UCSD-AML1 (cell line): ENCODE results near the gene AHR.
"Not testable (repeated sequence)": the region's sequence is repeated elsewhere in the genome, so short reads cannot be mapped to it uniquely, and the experiment has no call there.

Experiments
- DNase-seq: peaks from one replicate; lab custom pipeline; 2025; ENCODE audit not compliant: unreplicated experiment; lab: John Stamatoyannopoulos, UW

The AHR gene

DNA sequence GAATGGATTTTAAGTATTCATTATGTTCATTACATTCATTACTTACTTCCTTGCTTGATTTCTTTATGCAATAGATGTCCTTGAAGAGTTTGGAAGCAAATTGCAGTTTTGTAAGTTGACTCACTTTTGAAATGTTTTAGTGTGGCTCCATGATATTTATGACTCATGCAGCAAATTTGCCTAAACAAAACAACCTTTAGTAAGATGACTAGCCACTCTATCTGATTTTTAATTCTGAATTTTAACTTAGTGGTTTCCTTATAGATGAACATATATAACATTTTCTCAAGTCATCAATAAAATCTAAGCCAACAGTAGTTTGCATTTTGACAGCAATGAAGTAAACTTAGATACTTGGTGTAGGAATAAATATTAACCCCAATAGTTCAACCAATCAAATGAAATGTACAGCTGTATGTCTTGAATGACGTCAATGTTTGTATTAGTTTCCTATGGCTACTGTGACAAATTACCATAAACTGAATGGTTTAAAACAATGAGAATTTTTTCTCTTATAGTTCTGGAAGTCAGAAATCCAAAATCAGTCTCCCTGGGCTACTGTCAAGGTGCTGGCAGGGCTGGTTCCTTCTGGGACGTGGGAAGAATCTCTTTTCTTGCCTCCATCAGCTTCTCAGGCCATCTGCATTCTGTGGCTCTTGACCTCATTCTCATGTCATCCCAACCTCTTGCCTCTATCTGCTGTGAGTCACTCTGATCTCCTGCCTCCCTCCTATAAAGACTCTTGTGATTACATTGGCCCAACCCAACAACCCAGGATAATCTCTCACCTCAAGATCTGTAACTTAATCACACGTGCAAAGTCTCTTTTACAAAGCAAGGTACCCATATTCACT, 73.4 kb downstream of the AHR start:
- DNase-seq = no peak

GRCh38 chr7:17374157-17374556, 75.7 kb downstream of the AHR start:
- DNase-seq = no peak

DNA sequence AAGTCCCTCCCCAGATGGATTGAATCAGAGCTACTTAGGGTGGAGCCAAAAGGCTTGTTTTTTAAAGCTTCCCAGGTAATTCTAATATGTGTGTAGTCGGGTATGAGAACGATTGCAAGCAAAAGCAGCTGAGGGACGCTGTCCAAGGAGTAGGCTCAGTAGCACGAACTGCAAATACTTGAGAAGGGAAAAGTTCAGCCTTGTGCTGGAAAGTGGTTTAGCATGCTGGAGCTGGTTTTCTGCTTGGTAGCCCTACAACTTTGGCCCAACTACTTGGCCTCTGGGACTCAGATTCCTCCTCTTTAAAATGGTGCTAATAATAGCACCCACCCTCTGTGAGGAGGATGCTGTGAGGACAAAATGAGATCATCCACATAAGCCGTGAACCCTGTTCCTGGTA, 76.2 kb downstream of the AHR start:
- no peak for DNase-seq

- DNase-seq = no peak
Measured at GRCh38 chr7:17376595-17376994, 78.1 kb downstream of the AHR start.

DNA sequence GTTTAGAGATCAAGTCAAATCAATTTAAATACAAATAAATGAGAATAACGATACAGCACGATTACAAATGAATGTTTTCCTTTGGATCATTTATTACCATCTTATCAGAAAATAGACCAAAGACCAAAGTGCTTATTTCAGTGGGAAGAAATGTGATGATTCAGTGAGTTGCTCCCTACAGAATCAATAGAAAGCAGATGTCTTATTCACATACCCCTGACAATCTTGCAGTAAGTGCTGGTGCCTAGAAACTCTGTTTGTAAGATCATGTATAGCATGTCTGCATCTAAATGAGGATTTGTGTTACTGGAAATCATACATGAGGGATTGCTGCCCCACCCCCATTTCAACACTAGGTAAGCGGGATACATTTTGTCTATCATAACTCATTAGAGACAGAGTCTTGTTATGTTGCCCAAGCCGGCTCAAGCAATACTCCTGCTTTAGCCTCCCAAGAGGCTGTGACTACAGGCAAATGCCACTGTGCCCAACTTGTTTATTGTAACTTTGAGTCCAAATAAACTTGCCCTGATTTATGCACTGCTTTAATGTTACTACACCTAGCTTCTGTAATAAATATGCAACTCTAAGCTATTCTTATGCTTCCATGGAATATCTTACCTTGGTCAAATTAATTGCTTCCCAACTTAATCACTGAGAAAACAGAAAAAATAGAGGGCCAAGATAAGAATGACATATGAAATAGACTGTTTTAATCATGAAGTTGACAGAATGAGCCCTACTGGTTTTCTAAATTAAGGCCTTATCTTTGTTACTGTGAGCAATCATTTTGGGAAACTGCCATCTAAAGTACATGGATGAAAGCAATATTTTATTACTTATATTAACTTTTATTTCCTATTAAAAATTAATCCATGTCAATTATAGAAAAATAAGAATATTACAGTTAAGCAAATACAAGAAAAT, 82.5 kb downstream of the AHR start:
- DNase-seq = no peak

GRCh38 chr7:17382408-17383354, 84.2 kb downstream of the AHR start:
- not testable (repeated sequence) for DNase-seq

DNA sequence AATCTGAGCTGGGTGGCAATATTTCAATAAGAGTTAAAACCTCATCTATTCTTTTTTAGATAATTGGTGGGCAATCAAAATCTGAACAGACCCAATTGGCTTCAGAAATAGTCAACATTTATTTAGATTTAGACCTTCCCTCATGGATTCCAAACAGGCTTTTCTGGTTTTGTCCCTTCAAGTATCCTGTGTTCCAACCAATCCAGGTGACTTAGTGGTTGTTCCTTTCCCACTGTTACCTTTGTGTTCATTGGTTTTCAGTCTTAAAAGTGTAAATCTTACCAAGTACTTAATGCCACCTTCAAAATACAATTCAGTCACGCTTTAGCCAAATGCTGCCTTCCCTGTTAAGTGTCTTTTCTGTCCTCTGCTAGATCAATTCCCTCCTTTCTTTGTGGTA, 85.9 kb downstream of the AHR start:
- no peak for DNase-seq

DNA sequence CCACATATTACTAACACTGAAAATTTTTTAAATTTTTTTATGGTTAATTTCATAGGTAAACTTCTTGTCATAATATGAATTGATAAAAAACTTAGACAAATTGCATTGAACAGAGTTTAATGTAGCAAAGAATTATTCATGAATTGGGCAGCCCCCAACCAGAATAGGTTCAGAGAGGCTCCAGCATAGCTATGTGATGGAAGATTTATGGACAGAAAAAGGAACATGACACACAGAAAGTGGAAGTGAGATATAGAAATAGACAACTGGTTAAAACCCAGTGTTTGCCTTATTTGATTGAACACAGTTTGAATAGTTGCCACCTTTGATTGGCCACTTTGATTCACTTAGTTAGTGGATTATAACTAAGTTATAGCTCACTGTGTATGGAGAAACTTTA, 87.2 kb downstream of the AHR start:
- DNase-seq = no peak

DNA sequence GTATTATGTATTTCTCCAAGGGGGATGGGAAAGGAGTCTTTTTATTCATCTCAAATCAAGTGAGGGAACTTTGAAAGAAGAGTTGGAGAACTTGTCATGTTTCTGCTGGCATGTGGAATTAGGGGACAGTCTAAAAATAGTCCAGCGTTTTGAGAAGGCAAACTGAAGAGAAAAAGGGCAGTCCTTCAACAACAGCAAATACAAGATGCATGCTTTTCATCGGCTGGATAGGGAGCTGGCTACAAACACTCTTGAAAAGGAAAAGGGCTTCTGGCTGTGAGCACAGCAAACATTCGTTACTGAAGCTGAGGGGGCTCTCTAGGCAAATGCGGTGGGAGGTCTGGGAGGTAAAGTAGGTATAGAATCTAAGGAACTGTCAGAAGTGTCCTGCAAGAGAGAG, 91.9 kb downstream of the AHR start:
- no peak for DNase-seq

DNA sequence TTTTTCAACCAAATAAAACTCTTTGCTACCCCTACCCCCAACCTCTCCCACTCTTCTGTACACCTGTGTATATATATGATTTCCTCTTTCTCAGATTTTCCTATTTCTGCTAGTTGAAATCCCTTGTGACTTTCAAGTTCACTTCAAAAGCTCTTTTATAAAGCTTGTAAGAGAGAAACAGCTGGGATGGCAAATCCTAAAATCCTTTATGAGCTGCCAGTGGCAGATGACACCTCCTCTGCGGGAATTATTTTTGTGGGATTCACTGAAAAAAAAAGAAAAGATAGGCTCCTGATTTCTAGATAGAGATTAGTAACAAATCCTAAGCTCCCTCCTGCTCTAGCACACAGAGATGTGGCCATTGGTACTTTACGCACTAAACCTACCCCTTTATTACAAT, 92.9 kb downstream of the AHR start:
- no peak for DNase-seq

- no peak for DNase-seq
Measured at GRCh38 chr7:17392846-17393245, 94.4 kb downstream of the AHR start.

- DNase-seq = not testable (repeated sequence)
Measured at GRCh38 chr7:17394563-17394962, 96.1 kb downstream of the AHR start.
